ENCODE data around the gene PSMA8. TPM values are rescaled to one million over a fixed set of nuclear protein-coding genes. Genes with fewer than 3 reads are reported as not detected.
A peak's percentile ranks its signal among the peaks of the same experiment; 100 is the strongest.

Gene PSMA8
- total RNA-seq, 2 donors from 2014 or later = not detected

DNA sequence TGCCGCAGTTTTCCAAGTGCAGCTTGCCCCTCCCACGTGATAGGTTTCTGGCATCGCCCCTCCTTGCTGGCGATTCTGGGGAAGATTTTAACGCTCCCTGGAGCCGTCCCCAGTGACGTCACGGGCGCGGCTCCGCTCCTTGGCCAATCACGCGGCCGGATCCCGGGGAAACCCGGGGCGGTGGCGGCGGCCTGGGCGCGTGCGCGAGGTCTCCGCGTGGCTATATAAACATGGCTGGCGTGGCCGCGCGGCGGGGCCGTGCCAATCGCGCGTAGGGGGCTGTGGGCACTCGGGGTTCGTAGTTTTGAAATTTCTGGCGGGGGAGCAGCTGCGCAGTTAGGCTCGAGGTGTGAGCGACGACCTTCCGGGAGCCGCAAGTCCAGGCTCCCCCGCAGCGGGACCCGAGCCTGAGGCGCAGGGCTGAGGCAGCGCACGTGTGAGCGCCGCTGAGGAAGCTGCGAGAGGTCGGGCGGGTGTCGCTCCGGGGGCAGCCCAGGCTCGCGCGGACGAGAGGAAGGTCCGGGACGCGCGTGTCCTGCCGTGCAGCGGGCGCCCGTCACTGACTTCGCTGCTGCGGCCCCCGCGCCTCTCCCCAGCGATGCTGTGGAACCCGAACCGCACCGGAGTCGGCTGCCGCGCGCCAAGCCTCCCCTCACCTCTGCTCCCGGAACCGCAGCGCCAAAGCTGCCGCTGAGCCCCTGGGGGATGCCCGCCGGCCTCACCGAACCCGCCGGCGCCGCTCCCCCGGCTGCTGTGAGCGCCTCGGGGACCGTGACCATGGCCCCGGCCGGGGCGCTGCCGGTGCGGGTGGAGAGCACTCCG lies 92.8 kb downstream of the PSMA8 start, which contains the start of gene TAF4B:
Gene TAF4B (plus strand): TSS at position 217 of the 822 bp plus-strand sequence. CDS start 489 bp downstream, at position 706.
- Histone ChIP-seq H3K9me3 (no peaks in the 10 kb centered on the region), H3K4me3 (peak within 1 kb of the TSS; percentile 60 to 98), H3K4me1 (peaks cover 9% of the 10 kb centered on the region), H3K27me3 (no peaks in the 10 kb centered on the region), H3K36me3 (replicated peaks in 1 of 2; ENCODE audit: insufficient read depth in 1 of 2, low read depth in 2 of 2) (no peaks in the 10 kb centered on the region), H3K27ac (peak within 1 kb of the TSS; percentile 7 to 87 (median 79))
- ATAC-seq (peak; percentile 98), DNase-seq (peak; percentile 90 to 94 (median 92))
- 0% methylated on average over 3 to 55 of the region's 101 CpGs for WGBS, 2 donors
- peak; percentile 62 to 88 (median 86) for TF ChIP-seq POLR2A (IDR thresholded peaks at IDR 0.05)
- TF ChIP-seq, protein P1, sequence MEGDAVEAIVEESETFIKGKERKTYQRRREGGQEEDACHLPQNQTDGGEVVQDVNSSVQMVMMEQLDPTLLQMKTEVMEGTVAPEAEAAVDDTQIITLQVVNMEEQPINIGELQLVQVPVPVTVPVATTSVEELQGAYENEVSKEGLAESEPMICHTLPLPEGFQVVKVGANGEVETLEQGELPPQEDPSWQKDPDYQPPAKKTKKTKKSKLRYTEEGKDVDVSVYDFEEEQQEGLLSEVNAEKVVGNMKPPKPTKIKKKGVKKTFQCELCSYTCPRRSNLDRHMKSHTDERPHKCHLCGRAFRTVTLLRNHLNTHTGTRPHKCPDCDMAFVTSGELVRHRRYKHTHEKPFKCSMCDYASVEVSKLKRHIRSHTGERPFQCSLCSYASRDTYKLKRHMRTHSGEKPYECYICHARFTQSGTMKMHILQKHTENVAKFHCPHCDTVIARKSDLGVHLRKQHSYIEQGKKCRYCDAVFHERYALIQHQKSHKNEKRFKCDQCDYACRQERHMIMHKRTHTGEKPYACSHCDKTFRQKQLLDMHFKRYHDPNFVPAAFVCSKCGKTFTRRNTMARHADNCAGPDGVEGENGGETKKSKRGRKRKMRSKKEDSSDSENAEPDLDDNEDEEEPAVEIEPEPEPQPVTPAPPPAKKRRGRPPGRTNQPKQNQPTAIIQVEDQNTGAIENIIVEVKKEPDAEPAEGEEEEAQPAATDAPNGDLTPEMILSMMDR (IDR thresholded peaks at IDR 0.05) = no peak
- intact Hi-C loops (cut with DNase I) = no loop called here

DNA sequence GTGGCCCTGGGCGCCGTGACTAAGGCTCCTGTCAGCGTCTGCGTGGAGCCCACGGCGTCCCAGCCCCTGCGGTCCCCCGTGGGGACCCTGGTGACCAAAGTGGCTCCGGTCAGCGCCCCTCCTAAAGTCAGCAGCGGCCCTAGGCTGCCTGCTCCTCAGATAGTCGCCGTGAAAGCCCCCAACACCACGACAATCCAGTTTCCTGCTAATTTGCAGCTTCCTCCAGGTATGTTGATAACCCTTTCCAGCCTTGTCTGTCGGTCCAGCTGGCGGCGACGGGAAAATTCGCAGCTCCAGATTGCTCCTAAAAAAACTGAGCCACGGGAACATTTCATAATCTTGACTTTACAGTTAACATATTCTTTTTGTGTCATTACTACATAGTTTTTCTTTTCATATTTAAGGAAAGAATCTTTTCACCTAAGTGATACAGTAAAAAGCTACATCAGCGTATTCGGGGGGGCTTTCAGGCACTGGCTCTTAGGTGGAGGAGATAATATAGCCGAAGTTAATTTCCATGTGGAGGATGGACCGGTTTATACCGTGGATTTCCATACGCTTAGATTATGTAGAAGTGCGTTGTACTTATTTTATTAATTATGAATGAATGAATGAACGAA lies 93.5 kb downstream of the PSMA8 start:
- Histone ChIP-seq H3K9me3 (no peaks in the 10 kb centered on the region), H3K36me3 (replicated peaks in 1 of 2; ENCODE audit: insufficient read depth in 1 of 2, low read depth in 2 of 2) (no peaks in the 10 kb centered on the region), H3K27ac (peak overlapping the region in 3 of 4 donors; percentile 72 to 87 (median 86)), H3K27me3 (no peaks in the 10 kb centered on the region), H3K4me1 (peaks cover 9% of the 10 kb centered on the region), H3K4me3 (peak overlapping the region; percentile 60 to 98)
- ATAC-seq = peak; percentile 30
- peak; percentile 29 to 65 (median 53) for DNase-seq
- intact Hi-C loops (cut with DNase I) = no loop called here
- TF ChIP-seq POLR2A (IDR thresholded peaks at IDR 0.05) = no peak
- TF ChIP-seq, protein P1 (IDR thresholded peaks at IDR 0.05) = no peak
- WGBS, 2 donors = 9 to 19% methylated on average over 16 to 27 of the region's 28 CpGs

DNA sequence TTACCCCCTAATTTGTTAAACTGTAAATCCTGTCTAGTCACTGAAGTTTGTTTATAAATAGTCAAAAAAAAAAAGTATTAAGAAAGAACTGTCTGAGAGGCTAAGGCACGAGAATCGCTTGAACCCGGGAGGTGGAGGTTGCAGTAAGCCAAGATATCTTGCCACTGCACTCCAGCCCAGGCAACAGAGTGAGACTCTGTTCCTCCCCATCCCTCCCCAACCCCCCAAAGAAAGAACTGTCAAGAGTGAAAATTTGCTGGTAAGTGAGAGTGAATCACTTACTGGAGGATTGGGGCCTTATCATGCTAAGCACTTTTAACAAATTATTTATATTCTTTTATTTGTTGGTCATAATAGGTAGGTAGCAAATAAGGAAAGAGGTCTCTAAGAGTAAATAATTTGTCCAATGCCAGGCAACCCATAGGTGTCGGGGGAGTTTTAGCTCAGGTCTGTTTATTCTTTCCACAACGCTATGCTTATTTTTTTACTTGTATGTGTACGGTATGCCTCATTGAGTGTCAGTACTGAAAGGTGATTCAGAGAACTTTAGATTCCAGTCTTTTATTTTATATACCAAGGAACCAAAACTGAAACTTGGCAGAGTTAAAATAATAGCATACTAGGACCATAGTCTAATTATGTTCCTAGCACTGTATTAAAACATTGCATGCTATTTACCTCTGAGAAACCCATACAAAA lies 95.0 kb downstream of the PSMA8 start:
- WGBS, 2 donors = 86 to 93% methylated on average over 6 of the region's 6 CpGs
- no peaks in the 10 kb centered on the region for H3K36me3 ChIP-seq (replicated peaks in 1 of 2; ENCODE audit: insufficient read depth in 1 of 2, low read depth in 2 of 2)
- DNase-seq (no peak), ATAC-seq (no peak)
- no peaks in the 10 kb centered on the region for H3K9me3 ChIP-seq
- TF ChIP-seq, protein P1 (IDR thresholded peaks at IDR 0.05) = no peak
- H3K4me1 ChIP-seq = peaks cover 9% of the 10 kb centered on the region
- no peak overlapping the region for H3K4me3 ChIP-seq
- no peaks in the 10 kb centered on the region for H3K27me3 ChIP-seq
- intact Hi-C loops (cut with DNase I) = no loop called here
- H3K27ac ChIP-seq = no peak overlapping the region

DNA sequence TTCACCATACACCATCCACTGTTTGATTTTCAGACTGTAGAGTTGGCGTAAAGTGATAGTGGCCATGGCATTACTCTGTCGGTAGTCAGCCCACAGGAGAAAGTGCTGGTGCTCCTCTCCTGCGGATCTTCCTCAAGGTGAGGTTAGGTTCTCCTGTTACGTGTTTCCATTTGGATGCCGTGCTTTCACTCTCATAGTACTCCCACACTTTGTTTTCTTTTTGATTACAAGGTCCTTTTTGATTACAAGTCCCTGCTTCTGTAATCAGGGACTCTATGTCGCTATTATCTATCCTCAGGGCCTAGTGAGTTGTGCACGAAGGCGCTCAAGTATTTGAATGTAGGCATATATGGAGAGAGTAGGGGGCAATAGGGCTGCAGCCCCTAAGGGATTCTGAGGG lies 96.8 kb downstream of the PSMA8 start:
- Histone ChIP-seq H3K27ac (no peak overlapping the region), H3K36me3 (replicated peaks in 1 of 2; ENCODE audit: insufficient read depth in 1 of 2, low read depth in 2 of 2) (no peaks in the 10 kb centered on the region), H3K4me3 (no peak overlapping the region), H3K9me3 (no peaks in the 10 kb centered on the region), H3K4me1 (peaks cover 9% of the 10 kb centered on the region), H3K27me3 (no peaks in the 10 kb centered on the region)
- DNase-seq (no peak), ATAC-seq (no peak)
- intact Hi-C loops (cut with DNase I) = no loop called here
- 47 to 57% methylated on average over 8 of the region's 8 CpGs for WGBS, 2 donors
- no peak for TF ChIP-seq POLR2A (IDR thresholded peaks at IDR 0.05)
- TF ChIP-seq, protein P1 (IDR thresholded peaks at IDR 0.05) = no peak

All from body of pancreas (tissue), 4 donors.